HG02870 (cell line): ENCODE data around the gene XPNPEP3.
"Not testable (repeated sequence)": the region's sequence is repeated elsewhere in the genome, so short reads cannot be mapped to it uniquely, and the experiment has no call there.

ENCODE experiments used
- ATAC-seq: cut with Tn5 transposase; IDR thresholded peaks from one replicate; pipeline ENCODE4 v1.9.1; 2021; ENCODE audit warnings: mild to moderate bottlenecking, moderate library complexity; ENCODE audit not compliant: unreplicated experiment

The XPNPEP3 gene

DNA sequence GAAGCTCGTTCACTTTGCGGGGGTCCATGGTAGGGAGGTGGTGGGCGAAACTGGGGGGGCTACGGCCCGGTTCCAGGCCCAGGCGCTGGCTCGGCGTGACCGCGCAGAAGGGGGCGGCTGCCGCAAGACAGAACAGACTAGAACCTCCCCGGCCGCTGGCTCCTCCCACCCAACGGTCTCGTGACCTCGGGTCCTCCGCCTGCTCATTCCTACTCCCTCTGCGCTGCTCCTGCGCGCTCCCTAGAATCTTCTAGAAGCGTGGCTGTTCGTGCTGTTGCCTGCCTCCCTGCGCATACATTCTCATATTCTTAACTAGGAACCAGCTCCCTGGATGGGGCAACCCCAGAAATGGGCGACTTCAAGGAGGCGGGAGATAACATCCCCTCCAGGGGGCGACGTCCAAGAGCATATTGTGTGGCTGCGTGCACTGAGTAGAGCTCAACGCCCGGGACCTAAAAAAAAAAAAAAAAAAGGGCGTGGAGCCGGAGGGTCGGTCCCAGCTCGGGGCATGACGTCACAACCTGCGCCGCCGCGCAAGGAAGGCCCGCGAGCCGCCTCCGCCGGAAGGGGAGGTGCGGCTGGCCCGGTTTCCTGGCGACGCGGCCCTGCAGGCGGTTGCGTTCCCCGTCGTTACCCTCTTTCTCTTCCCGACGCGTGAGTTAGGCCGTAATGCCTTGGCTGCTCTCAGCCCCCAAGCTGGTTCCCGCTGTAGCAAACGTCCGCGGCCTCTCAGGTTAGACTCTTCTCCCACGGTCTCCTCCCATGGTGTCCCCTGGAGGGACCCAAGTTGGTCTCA lies at the start of gene XPNPEP3, which contains the start of gene ST13:
XPNPEP3 (plus strand) TSS at position 636 of the 796 bp plus-strand sequence; CDS start at position 670, 34 bp downstream.
ST13 (minus strand) TSS at position 127 of the 796 bp plus-strand sequence; CDS start at position 28, 99 bp downstream.
- peak; percentile 92 for ATAC-seq

DNA sequence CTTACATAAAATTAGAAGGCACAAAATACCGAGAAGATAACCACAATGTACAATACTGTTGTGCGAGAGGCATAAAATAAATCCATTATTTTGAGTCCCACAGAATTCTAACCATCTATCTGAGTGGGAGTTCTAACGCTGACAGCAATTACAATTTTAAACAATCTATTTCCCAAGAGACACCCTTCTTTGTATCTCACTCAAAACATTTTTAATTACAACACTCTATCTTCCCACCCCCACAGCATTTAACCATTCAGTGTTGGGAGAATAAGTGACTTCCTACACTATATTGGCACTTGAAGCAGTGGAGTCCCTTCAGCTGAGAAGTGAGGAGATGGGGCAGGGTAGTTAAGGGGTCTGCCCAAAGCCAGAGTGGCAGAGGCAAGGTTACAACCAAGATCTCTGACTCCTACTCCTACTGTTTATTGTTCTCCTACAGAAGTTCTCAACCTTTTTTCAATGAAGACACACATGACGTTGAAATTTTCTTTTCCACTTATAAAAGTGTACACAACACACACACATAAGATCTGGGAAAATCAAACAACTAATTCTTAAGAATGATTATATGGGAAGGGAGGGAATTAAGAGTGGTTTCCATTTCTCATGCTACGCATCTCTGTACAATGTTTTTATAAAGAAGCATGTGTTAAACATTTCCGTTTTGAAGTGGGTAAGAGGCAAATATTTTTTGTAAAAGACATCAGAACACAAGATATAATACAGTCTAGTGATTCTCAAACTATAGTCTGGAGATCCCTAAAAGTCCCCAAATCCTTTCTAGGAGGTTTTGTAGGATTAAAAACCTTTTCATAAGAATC lies 48.7 kb upstream of the XPNPEP3 start:
- ATAC-seq = no peak

DNA sequence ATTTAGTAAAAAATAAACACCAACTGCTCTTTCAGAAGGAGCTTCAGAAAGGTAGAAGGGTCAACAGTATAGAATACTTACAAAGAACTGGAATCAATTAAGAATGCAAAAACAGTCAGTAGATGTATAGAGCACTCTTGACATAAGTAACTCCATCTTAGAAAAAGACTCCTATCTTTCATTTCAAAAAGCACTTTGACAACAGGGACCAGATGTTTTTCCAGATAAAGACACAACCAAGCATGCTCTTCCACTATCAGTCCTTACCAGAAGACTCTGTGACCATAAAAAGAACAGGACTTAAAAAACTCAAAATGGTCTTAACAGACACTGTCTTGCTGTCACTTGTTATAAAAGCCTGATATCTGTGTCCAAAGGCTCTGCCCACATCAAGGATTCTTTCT lies 43.0 kb upstream of the XPNPEP3 start:
- no peak for ATAC-seq

DNA sequence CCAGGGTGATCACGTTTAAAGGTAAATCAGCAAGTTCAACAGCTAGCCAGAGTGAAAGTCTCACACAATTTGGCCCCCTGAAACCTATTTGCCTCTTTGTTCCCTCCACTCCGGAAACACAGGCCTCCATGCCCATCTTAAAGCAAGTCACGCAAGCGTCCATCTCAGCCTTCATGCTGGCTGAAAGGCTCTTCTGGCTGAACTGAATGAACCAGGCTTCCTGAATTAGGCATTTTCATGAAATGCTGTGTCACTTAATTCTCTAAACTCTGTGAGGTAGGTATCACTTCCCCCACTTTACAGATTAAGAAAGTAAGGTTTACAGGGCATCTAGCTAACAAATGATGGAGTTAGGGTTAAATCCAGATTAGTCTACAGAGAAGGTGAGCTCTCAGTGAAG lies 39.2 kb upstream of the XPNPEP3 start:
- ATAC-seq = no peak

DNA sequence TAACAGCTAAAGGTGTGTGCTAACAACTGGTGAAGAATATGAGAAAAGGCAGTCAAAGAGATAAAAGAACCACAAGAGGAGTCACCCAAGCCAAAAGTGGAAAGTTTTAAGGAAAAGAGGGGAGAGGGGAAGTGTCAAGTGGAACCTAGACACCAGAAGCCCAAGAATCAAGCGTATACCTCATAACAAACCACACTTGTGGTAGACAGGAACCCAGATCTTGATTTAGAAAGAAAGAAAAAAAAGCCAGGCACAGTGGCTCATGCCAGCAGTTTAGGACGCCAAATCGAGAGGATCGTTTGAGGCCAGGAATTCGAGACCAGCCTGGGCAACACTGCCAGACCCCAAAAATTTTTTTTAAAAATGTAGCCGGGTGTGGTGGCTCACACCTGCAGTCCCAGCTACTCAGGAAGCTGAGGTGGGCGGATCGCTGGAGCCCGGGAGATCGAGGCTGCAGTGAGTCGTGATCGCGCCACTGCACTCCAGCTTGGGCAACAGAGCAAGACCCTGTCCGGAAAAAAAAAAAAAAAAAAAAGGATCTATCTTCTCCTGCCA lies 38.7 kb upstream of the XPNPEP3 start:
- ATAC-seq = no peak

DNA sequence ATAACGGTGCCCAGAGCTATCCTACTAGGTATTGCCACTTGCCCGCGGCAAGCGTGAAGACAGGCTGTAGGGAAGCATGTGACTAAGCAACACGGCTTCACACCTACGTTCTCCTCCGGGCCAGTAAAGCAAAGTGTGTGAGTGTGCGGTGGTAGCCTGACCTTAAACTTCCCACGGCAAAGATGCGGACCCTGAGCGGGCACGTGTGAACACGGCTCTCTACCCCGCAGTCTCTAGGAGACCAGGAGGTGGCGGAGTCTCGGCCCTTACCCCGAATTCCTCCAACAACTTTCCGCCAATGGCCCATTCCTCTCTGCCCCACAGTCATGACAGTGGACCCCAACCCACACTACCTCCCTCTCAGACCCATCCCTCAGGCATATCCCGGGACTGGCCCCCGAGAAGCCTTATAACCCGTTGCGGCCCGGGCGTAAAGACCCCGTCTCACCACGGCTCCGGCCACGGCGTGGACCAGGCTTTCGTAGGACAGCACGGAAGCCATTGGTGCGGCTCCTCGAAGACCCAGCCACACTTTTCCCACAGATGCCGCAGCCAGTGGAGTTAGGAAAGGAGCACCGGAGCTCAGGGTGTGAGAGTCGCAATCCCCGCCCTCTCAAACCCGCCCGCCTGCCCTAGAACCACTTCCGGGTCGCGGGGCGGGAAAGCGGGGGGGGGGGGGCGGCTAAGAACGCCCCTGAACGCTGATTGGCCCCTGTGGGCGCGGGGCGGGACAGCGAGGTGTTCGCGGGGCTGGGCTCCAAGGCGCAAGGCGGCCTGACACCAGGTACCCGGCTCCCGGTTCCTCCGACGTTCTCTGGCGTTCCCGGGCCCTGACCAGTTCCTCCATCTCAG lies 38.0 kb upstream of the XPNPEP3 start, which contains the start of gene SLC25A17:
SLC25A17 (minus strand) TSS at position 600 of the 852 bp plus-strand sequence; CDS start at position 502, 98 bp downstream.
- ATAC-seq = peak; percentile 71

DNA sequence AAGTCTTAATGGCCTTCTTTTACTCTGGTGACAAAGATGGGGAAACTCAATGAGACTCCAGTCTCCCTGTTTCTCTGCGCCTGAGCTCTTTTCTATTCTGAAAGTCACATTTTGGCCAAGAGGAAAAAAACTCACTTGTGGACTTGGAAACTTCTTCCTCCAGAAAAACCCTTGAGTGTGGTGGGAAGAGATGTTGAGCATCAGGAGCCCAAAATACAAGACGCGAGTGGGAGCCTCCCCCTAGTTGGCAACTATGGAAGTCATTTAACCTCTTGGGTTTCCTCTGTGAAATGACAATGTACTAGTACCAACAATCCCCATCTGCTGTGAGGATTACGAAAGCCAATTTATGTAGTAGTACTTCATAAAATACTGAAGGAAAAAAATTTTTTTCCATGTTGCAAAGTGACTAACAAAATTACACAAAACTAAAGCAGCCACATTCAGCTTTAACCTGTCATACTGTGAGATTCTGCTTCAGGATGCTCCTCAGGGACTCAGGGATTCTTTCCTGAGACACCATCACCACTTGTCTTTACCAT lies 37.3 kb upstream of the XPNPEP3 start:
- no peak for ATAC-seq

DNA sequence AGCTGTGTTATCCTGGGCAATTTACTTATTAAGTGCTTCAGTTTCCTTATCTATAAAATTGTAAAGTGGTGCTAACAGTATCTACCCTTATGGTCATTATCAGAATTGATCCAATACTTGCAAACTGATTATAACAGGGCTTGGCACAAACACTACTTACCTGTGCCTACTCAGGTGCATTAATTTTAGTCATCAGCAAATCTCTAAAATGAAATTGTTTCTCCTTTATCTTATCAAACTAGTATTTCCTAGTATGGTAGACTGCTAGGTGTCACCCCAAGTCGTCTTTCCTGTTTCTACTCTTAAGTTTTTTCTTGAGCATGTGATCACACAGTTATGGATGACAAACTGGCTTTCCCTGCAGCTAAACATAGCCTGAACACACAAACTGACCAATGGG lies 33.5 kb upstream of the XPNPEP3 start:
- ATAC-seq = no peak

DNA sequence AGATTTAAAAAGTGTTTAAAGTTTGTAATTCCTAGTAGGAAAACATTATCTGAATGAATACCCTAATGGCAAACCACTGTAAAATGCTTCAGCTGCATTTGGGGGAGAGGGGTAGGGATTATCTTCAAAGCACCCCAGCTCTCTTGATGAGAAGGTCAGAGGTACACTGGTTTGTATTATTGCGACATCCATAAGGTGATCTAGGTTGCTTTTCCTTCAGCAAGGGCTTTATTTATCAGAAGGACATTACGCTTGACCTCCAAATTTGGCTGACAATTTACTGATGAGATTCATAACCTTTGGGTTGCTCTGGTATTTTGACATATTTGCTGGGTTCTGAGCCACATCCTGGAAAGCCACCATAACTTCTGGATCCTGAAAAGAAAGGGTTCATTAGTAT lies 30.7 kb upstream of the XPNPEP3 start:
- ATAC-seq = not testable (repeated sequence)

DNA sequence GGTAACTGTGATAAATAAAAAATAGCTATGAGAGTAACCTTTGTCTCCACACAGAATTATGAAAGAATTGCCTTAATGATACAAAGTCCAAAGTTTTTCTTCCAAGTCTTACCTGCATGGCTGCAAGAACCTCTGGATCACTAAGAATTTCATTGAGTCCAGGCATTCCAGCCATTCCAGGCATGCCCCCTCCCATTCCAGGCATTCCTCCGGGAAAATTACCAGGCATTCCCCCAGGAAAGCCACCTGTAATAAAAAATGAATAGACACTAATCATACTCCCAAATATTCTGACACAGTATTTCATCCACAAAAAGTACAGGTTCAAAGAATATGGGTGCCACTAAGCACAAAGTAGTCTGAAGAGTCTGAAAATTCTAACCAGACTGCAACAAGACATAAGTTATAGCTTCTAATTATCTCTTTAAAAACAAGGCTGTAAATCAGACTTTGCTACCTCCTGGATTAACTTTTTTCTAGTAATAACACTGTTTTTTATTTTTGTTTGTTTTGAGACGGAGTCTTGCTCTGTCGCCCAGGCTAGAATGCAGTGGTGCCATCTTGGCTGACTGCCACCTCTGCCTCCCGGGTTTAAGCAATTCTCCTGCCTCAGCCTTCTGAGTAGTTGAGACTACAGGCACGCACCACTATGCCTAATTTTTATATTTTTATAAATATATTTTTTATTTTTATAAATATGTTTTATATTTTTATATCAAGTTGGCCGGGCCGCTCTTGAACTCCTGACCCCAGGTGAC lies 29.8 kb upstream of the XPNPEP3 start:
- ATAC-seq = no peak

DNA sequence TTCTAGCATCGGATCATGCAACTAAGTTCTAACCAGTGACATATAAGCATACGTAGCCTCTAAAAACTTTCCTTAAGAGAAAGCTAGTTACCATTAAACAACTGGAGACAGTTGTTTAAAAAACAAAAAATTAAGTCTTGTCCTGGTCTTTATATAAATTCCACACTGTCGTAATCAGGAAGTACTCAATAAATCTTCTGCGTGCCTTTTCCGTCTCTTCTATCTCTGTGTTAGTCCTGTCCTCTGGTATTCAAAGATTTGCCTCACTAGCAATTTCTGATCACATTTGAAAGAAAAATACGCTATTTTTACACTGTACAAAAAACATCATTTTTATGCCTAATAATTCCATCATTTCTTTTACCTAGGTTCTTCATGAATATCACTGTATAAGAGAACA lies 27.8 kb upstream of the XPNPEP3 start:
- ATAC-seq = no peak

DNA sequence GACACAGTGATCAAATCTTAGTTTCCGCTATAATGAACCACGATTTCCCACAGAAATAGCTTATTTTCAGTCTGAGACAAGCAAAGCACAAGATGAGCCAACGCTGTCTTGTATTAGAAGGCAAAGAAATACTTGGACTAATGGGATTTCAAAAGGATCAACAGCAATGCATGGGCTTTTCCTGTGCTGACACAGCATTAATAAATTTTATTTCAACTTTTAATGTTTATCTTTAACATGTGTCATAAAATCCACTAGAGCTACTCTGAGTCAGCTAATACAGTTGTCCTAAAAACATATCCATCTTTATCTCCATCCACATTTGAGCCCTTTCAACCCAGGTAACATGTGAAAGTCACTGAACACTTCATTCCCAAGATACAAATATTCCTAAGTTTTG lies 22.3 kb upstream of the XPNPEP3 start:
- no peak for ATAC-seq

DNA sequence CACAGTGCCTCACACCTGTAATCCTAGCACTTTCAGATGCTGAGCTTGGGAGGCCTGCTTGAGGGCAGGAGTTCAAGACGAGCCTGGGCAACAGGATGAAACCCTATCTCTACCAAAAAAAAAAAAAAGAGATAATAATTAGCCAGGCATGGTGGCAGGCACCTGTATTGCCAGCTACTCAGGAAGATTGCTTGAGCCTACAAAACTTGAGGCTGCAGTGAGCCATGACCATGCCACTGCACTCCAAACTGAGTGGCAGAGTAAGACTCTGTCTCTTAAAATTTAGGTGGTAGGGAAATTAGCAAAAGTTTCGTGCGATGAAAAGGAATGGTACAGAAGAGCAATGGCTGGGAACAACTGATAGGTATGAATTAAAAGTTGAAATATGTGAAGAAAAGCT lies 18.5 kb upstream of the XPNPEP3 start:
- no peak for ATAC-seq

DNA sequence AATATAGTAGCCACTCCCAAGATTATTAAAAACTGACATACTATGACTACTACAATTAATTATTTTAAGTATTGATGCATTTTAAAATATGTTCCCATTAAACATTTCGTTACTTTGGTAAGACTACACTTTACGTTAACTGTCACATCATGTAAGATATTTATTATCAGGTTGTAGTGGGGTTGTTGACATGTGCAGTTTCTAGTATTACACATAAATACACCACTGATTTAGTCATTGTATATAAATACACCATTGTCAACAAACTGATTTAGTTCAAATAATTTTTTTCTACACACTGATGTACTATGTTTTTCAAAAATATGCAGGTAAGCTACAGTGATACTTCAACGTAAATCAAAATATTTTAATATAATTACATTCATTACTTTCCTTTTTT lies 12.0 kb upstream of the XPNPEP3 start:
- ATAC-seq = no peak

DNA sequence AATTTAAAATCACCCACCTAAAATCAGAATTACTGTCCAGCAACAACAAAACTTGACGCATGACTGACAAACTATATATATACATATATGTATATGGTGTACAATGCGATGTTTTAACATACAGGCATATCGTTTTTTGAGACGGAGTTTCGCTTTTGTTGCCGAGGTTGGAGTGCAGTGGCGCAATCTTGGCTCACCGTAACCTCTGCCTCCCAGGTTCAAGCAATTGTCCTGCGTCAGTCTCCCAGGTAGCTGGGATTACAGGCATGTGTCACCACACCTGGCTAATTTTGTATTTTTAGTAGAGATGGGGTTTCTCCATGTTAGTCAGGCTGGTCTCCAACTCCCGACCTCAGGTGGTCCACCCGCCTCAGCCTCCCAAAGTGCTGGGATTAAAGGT lies 11.1 kb upstream of the XPNPEP3 start:
- ATAC-seq = not testable (repeated sequence)

DNA sequence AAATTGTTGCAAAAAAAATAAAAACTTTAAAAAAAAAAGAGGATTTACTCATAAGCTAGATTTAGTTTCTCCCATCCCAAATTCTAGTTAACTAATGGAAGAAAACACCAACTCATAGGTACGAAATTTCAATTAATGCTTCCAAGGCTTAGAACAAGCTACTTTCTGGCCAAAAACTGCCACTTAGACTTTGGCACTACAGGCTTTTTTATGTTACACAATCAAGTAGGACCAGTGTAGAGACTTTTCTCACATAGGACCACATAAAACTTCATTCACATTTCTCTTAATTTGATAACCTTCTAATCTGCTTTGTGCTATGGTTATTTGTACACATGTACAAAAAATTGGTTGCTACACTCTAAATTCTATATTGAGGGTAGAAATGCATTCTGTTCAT lies 3.6 kb upstream of the XPNPEP3 start:
- no peak for ATAC-seq

DNA sequence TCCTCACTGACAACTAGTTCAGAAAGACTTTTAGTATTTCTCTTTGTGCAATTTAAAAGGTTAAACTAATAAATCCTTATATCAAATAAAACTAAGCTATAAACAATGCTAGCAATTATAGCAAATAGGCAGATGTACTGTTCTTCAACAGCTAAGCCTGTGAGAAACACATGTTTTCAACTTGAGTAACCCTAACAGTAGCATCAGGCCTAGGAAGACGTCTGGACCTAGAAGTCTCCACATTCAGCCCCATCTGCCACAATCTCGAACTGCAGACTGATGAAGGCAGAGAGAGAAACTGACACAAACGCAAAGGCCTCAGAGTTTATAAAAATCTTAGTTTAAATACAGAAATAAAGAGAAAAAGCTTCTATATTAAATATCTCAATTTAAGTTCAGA lies 3.0 kb upstream of the XPNPEP3 start:
- ATAC-seq = no peak

DNA sequence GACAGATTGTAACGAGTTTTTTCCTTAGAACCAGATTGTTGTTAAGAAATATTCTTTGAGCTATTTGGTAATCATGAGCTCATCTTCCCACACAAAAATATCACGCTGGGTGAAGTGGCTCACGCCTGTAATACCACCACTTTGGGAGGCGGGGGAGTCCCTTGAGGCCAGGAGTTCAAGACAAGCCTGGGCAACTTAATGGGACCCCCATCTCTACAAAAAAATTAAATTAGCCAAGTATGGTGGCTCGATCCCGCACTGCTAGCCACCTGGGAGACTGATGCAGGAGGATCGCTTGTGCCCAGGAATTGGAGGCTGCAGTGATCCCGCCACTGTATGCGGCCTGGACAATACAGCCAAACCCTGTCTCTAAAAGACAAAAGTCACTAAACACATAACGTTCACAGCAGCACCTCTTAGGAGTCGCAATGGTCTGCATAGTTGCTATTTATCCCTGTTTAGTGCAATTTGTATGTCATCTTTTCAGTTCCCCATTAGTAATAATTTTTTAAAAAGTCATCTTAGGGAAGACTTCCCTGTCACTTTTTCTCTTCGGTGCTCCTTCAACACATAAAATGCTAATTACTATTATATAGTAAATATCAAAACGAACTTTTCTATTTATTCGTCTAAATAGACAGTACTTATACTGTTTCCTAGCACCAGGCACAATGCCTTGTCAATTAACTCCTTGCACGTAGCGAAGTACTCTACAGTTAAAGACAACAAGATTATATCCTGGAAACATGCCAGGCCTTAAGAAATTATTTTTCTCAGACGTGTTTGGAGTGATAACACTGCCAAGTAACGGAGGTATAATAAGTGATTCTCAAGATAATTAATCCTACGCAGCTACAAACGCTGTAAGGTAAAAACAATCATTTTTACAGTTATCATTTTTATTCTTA lies 1.6 kb upstream of the XPNPEP3 start:
- no peak for ATAC-seq
